H1 (cell line): ENCODE results near the gene SIX5. TPM values are rescaled to one million over a fixed set of nuclear protein-coding genes. Genes with fewer than 3 reads are reported as not detected.
A peak's percentile ranks its signal among the peaks of the same experiment; 100 is the strongest.

ENCODE experiments used
- CTCF ChIA-PET: fragments of 300-600 bp; sonication (Branson Sonifier 250); formaldehyde crosslinking; loops from one replicate; lab custom pipeline; 2021; ENCODE audit not compliant: partially characterized antibody; lab: Charles Lee
- POLR2A ChIA-PET: fragments of 300-600 bp; sonication (Branson Sonifier 250); formaldehyde crosslinking; loops from one replicate; lab custom pipeline; 2021; ENCODE audit warnings: inconsistent platforms; ENCODE audit not compliant: partially characterized antibody; lab: Charles Lee
- DNase-seq, 2 experiments: peaks; one replicate each; pipeline versions ENCODE4 v3.0.0 to v3.0.0-alpha.2; 2010 to 2022; ENCODE audit warnings: low spot score in 2 of 2, low read depth in 1 of 2, mixed read lengths in 1 of 2
- FAIRE-seq: peaks from 2 replicates; lab custom pipeline; 2011; peaks lifted over from hg19 to GRCh38; lab: Jason Lieb, UNC
- H2AFZ ChIP-seq: 2 replicates; pipeline ENCODE4 v1.8.1; 2012; ENCODE audit warnings: low read length, inconsistent platforms
- H2AK5ac ChIP-seq: 2 replicates; pipeline ENCODE4 v1.6.1; 2013; ENCODE audit warnings: low read depth, low read length
- H2BK120ac ChIP-seq: replicated peaks from 2 replicates; pipeline ENCODE3; 2013; ENCODE audit warnings: low read depth, low read length, inconsistent platforms
- H2BK12ac ChIP-seq: 2 replicates; pipeline ENCODE4 v1.6.1; 2013; ENCODE audit warnings: low read depth, low read length
- H2BK15ac ChIP-seq: 2 replicates; pipeline ENCODE4 v1.6.1; 2013; ENCODE audit warnings: low read length
- H2BK20ac ChIP-seq: 2 replicates; pipeline ENCODE4 v1.6.1; 2013; ENCODE audit warnings: low read length
- H2BK5ac ChIP-seq: 2 replicates; pipeline ENCODE4 v1.6.1; 2013; ENCODE audit warnings: low read depth, low read length
- H3K14ac ChIP-seq: 2 replicates; pipeline ENCODE4 v1.6.1; 2013; ENCODE audit warnings: inconsistent platforms; ENCODE audit not compliant: insufficient read length
- H3K18ac ChIP-seq: 2 replicates; pipeline ENCODE4 v1.6.1; 2013; ENCODE audit warnings: low read length; ENCODE audit errors: extremely low read depth
- H3K23ac ChIP-seq: 2 replicates; pipeline ENCODE4 v1.6.1; 2013; ENCODE audit warnings: inconsistent platforms; ENCODE audit not compliant: insufficient read length
- H3K23me2 ChIP-seq: 2 replicates; pipeline ENCODE4 v1.6.1; 2013; ENCODE audit warnings: low read depth, low read length
- H3K27ac ChIP-seq: 2 replicates; pipeline ENCODE4 v1.6.1; 2011; ENCODE audit warnings: low read depth, low read length, inconsistent platforms
- H3K27me3 ChIP-seq, 4 experiments: replicated peaks in 1 of 4; 1 replicate in 1 of 4; 2 replicates in 3 of 4; pipeline versions ENCODE4 v1.6.1 to v1.8.1; 2011 to 2013; ENCODE audit warnings: low read length in 3 of 4, mild to moderate bottlenecking in 3 of 4, inconsistent platforms in 2 of 4, mixed read lengths in 2 of 4, moderate library complexity in 1 of 4; ENCODE audit not compliant: control insufficient read depth in 3 of 4, insufficient read depth in 3 of 4; ENCODE audit errors: extremely low read depth in 1 of 4
- H3K36me3 ChIP-seq, 4 experiments: 2 replicates each; pipeline versions ENCODE4 v1.6.1 to v1.8.1; 2011 to 2013; ENCODE audit warnings: mild to moderate bottlenecking in 4 of 4, low read length in 3 of 4, moderate library complexity in 2 of 4, control low read depth in 1 of 4, inconsistent platforms in 1 of 4; ENCODE audit not compliant: insufficient read depth in 4 of 4, control insufficient read depth in 2 of 4
- H3K4ac ChIP-seq: replicated peaks from 2 replicates; pipeline ENCODE3; 2013; ENCODE audit warnings: low read length, low read depth, mixed read lengths, inconsistent platforms; ENCODE audit not compliant: insufficient read length
- H3K4me1 ChIP-seq, 4 experiments: replicated peaks in 1 of 4; 1 replicate in 1 of 4; 2 replicates in 3 of 4; pipeline versions ENCODE4 v1.6.1 to v1.8.1; 2011 to 2013; ENCODE audit warnings: low read length in 3 of 4, inconsistent platforms in 2 of 4, mixed read lengths in 1 of 4; ENCODE audit not compliant: insufficient read depth in 4 of 4, control insufficient read depth in 3 of 4
- H3K4me2 ChIP-seq, 2 experiments: 2 replicates each; pipeline versions ENCODE4 v1.6.1 to v1.8.1; 2011 to 2013; ENCODE audit warnings: low read depth in 2 of 2, low read length in 2 of 2, control low read depth in 1 of 2, inconsistent platforms in 1 of 2, mild to moderate bottlenecking in 1 of 2; ENCODE audit not compliant: insufficient read depth in 1 of 2
- H3K4me3 ChIP-seq, 4 experiments: fragments of 200-600, 300-600 bp in 1 of 4; sonication (generic), shearing (Covaris generic), sonication (Bioruptor Twin) in 1 of 4; 2 replicates each; pipeline versions ENCODE4 v1.5.1 to v1.8.1; 2011 to 2016; ENCODE audit warnings: low read length in 4 of 4, low read depth in 3 of 4, control low read depth in 2 of 4, inconsistent platforms in 2 of 4, mild to moderate bottlenecking in 2 of 4, mixed read lengths in 1 of 4, moderate library complexity in 1 of 4; ENCODE audit not compliant: insufficient read depth in 2 of 4; ENCODE audit errors: extremely low read depth in 1 of 4
- H3K56ac ChIP-seq: replicated peaks from 2 replicates; pipeline ENCODE3; 2013; ENCODE audit warnings: low read depth, mild to moderate bottlenecking, mixed read lengths, low read length, inconsistent platforms; ENCODE audit not compliant: insufficient read length
- H3K79me1 ChIP-seq: 2 replicates; pipeline ENCODE4 v1.6.1; 2013; ENCODE audit warnings: low read depth, low read length, control low read depth
- H3K79me2 ChIP-seq, 2 experiments: 2 replicates each; pipeline versions ENCODE4 v1.6.1 to v1.8.1; 2012 to 2013; ENCODE audit warnings: low read length in 2 of 2, mild to moderate bottlenecking in 2 of 2, inconsistent platforms in 1 of 2; ENCODE audit not compliant: insufficient read depth in 2 of 2, control insufficient read depth in 1 of 2
- H3K9ac ChIP-seq, 4 experiments: replicated peaks in 1 of 4; 1 replicate in 1 of 4; 2 replicates in 3 of 4; pipeline versions ENCODE4 v1.6.1 to v1.8.1; 2011 to 2013; ENCODE audit warnings: low read depth in 3 of 4, low read length in 3 of 4, control low read depth in 2 of 4, mild to moderate bottlenecking in 2 of 4, moderate library complexity in 2 of 4, inconsistent platforms in 1 of 4; ENCODE audit errors: extremely low read depth in 1 of 4
- H3K9me3 ChIP-seq, 2 experiments: 2 replicates each; pipeline versions ENCODE4 v1.6.1 to v1.8.1; 2012 to 2013; ENCODE audit warnings: mild to moderate bottlenecking in 2 of 2, moderate library complexity in 2 of 2, control low read depth in 1 of 2, inconsistent platforms in 1 of 2, low read depth in 1 of 2, low read length in 1 of 2, mixed read lengths in 1 of 2; ENCODE audit not compliant: insufficient read depth in 2 of 2
- H4K20me1 ChIP-seq, 2 experiments: replicated peaks in 1 of 2; 2 replicates each; pipeline versions ENCODE3 to v1.8.1; 2011 to 2013; ENCODE audit warnings: inconsistent platforms in 2 of 2, low read length in 2 of 2, mild to moderate bottlenecking in 1 of 2; ENCODE audit not compliant: insufficient read depth in 2 of 2, control insufficient read depth in 1 of 2
- H4K5ac ChIP-seq: 2 replicates; pipeline ENCODE4 v1.6.1; 2013; ENCODE audit warnings: low read length, low read depth, mixed read lengths, inconsistent platforms; ENCODE audit not compliant: insufficient read length
- H4K8ac ChIP-seq: 2 replicates; pipeline ENCODE4 v1.8.0; 2013; ENCODE audit warnings: mild to moderate bottlenecking, moderate library complexity, low read length, inconsistent platforms; ENCODE audit not compliant: insufficient read depth; ENCODE audit errors: extremely low read depth
- H4K91ac ChIP-seq: replicated peaks from 2 replicates; pipeline ENCODE3; 2013; ENCODE audit warnings: low read length, mixed read lengths, inconsistent platforms; ENCODE audit not compliant: insufficient read length
- E2F6 ChIP-seq: IDR thresholded peaks from 2 replicates; pipeline ENCODE4 v1.6.1; 2012; ENCODE audit warnings: inconsistent platforms
- EZH2 ChIP-seq: fragments of 200-600 bp; sonication (generic); IDR thresholded peaks from 2 replicates; pipeline ENCODE4 v1.7.1; 2012; ENCODE audit warnings: low read depth, mild to moderate bottlenecking, moderate library complexity, low read length, inconsistent platforms; ENCODE audit not compliant: severe bottlenecking
- GABPA ChIP-seq: IDR thresholded peaks from 2 replicates; pipeline ENCODE4 v1.6.1; 2011; ENCODE audit warnings: mild to moderate bottlenecking, low read length, moderate library complexity, borderline replicate concordance; ENCODE audit not compliant: insufficient read depth
- GTF2F1 ChIP-seq: IDR thresholded peaks from 2 replicates; pipeline ENCODE4 v1.6.1; 2012; ENCODE audit warnings: low read depth, low read length, improper control_type of control experiment, borderline replicate concordance
- HDAC6 ChIP-seq: IDR thresholded peaks from one replicate; pipeline ENCODE4 v1.7.1; 2012; ENCODE audit warnings: low read depth, mild to moderate bottlenecking, inconsistent platforms, low read length, moderate library complexity
- JUND ChIP-seq: IDR thresholded peaks from 2 replicates; pipeline ENCODE4 v1.6.1; 2011; ENCODE audit warnings: mild to moderate bottlenecking, improper control_type of control experiment, low read length
- KDM5A ChIP-seq: fragments of 200-600 bp; IDR thresholded peaks from 2 replicates; pipeline ENCODE4 v1.7.1; 2012; ENCODE audit warnings: mild to moderate bottlenecking, low read length, inconsistent platforms, mixed read lengths
- RFX5 ChIP-seq: IDR thresholded peaks from 2 replicates; pipeline ENCODE4 v1.6.1; 2011; ENCODE audit warnings: low read depth, low read length, improper control_type of control experiment, borderline replicate concordance
- RXRA ChIP-seq: IDR thresholded peaks from 2 replicates; pipeline ENCODE4 v1.6.1; 2011; ENCODE audit warnings: low read depth, mild to moderate bottlenecking, low read length, moderate library complexity; ENCODE audit not compliant: insufficient read depth
- TCF12 ChIP-seq: IDR thresholded peaks from 2 replicates; pipeline ENCODE4 v1.6.1; 2011; ENCODE audit warnings: low read depth, mild to moderate bottlenecking, low read length
- WGBS, 2 experiments: shearing (Covaris generic) in 1 of 2; methylation state at CpG; one replicate each; pipeline versions ENCODE4 v1.1.6 to v1.1.7; 2013 to 2015; ENCODE audit warnings: low lambda C conversion rate in 2 of 2, mixed read lengths in 2 of 2, inconsistent platforms in 1 of 2, low coverage in 1 of 2, missing lambda C conversion rate in 1 of 2; ENCODE audit not compliant: insufficient replicate concordance in 2 of 2, insufficient coverage in 1 of 2, insufficient read length in 1 of 2; ENCODE audit errors: extremely low coverage in 1 of 2, missing lambda C conversion rate in 1 of 2; 5-methylcytosine and 5-hydroxymethylcytosine counted together
- polyA plus RNA-seq, 7 experiments: library from polyadenylated mRNA; depleted of rRNA in 3 of 7; stranded (reverse) in 5 of 7; unstranded in 2 of 7; fragments of >200 nt in 5 of 7; fragments of 200-250 nt in 2 of 7; gene quantifications; 1 replicate in 5 of 7; 2 replicates in 1 of 7; 4 replicates in 1 of 7; pipeline versions ENCODE4 v1.2.1 to v1.2.3, GENCODE V29; 2011 to 2013; ENCODE audit warnings: missing spikeins in 2 of 7, mixed read lengths in 2 of 7
- total RNA-seq: library from RNA; stranded (reverse); fragmentation: NEBNext Ultra II Directional; extraction: Animal tissue kit (Norgen Biotek cat#: 25700); gene quantifications from 2 replicates; pipeline ENCODE4 v1.2.1, GENCODE V29; 2021

SIX5 gene
- total and polyA plus RNA-seq, 2 of the 8 experiments (the other 6 are each of a cell fraction or from before 2014, with no cell fraction given): 20.9 to 24.2 TPM

GRCh38 chr19:45766869-45767346 is 2.1 kb downstream of the SIX5 start:
- H3K9ac ChIP-seq: peak overlapping the region in 2 of 4 experiments; percentile 72 to 78; a peak in 3 of 7 replicates
- WGBS, 2 experiments: 57% methylated on average over 21 of the region's 24 CpGs; no CpG with 5 or more reads in 1 of the 2 experiments
- POLR2A ChIA-PET: interaction anchor here (0.8 to 16.2 kb wide), 15 partner anchors 8 to 96 kb away, joined by 3 to 284 read pairs (median 5); partner anchors contain the start of genes DMPK, DMWD, FBXO46 and MEIOSIN

More at GRCh38 chr19:45766869-45767346, 2.1 kb downstream of the SIX5 start:
- Histone ChIP-seq H3K79me1 (no peaks in the 10 kb centered on the region), H2AK5ac (no peak overlapping the region), H3K14ac (no peak overlapping the region), H3K27ac (no peak overlapping the region), H3K4me1 (peaks cover 7 to 41% (median 31%) of the 10 kb centered on the region in 4 experiments), H2AFZ (no peak overlapping the region), H3K23ac (no peak overlapping the region), H3K4me3 (peak overlapping the region; percentile 57 to 89 (median 71)), H2BK20ac (0 out of 2 replicates have a peak overlapping the region, but pooled peaks have one; percentile 3), H4K8ac (peak overlapping the region; percentile 62; the same call in 1 of the 2 replicates), H3K56ac (no peak overlapping the region), H3K23me2 (peaks cover 28% of the 10 kb centered on the region), H3K4me2 (peak overlapping the region; percentile 61 to 94), H3K27me3 (peaks cover 0 to 2% (median 0%) of the 10 kb centered on the region in 4 experiments; a peak in 1 of 7 replicates), H3K18ac (peak overlapping the region; percentile 83), H4K20me1 (peaks cover 0 to 3% of the 10 kb centered on the region in 2 experiments), H3K9me3 (no peaks in the 10 kb centered on the region), H3K36me3 (no peaks in the 10 kb centered on the region; a peak in 1 of 8 replicates), H2BK5ac (no peak overlapping the region), H2BK120ac (no peak overlapping the region), H3K4ac (no peak overlapping the region), H2BK12ac (peak overlapping the region; percentile 19; the same call in 1 of the 2 replicates), H3K79me2 (no peaks in the 10 kb centered on the region), H4K91ac (no peak overlapping the region), H2BK15ac (no peak overlapping the region), H4K5ac (peak overlapping the region; percentile 28)
- DNase-seq: peak in 1 of 2 experiments; percentile 60
- TF ChIP-seq RFX5: no peak
- TF ChIP-seq E2F6: no peak
- TF ChIP-seq HDAC6: no peak
- no peak for TF ChIP-seq TCF12
- no peak for TF ChIP-seq GABPA
- no peak for TF ChIP-seq EZH2
- no peak for TF ChIP-seq GTF2F1
- no peak for TF ChIP-seq KDM5A
- TF ChIP-seq JUND: no peak
- TF ChIP-seq RXRA: no peak
- FAIRE-seq: no peak
- CTCF ChIA-PET: interaction anchor here (0.6 to 2.3 kb wide), 8 partner anchors 8 to 116 kb away, joined by 3 to 16 read pairs (median 3); no protein-coding TSS in a partner anchor
